GM12865 (cell line): ENCODE measurements around the gene ACKR2.
"Not testable (repeated sequence)": the region's sequence is repeated elsewhere in the genome, so short reads cannot be mapped to it uniquely, and the experiment has no call there.

Experiments
- DNase-seq: peaks from one replicate; pipeline ENCODE4 v3.0.0; 2010; ENCODE audit warnings: low read depth
- H3K4me3 ChIP-seq: 2 replicates; pipeline ENCODE4 v1.5.1; 2011; ENCODE audit warnings: mild to moderate bottlenecking, low read depth, low read length, control low read depth
- TF ChIP-seq, protein P1 (sequence below): IDR thresholded peaks from 2 replicates; pipeline ENCODE4 v1.5.1; 2011; ENCODE audit warnings: low read length, control low read depth, low read depth, inconsistent platforms; ENCODE audit not compliant: insufficient read depth; ENCODE audit errors: missing control alignments

The ACKR2 gene

DNA sequence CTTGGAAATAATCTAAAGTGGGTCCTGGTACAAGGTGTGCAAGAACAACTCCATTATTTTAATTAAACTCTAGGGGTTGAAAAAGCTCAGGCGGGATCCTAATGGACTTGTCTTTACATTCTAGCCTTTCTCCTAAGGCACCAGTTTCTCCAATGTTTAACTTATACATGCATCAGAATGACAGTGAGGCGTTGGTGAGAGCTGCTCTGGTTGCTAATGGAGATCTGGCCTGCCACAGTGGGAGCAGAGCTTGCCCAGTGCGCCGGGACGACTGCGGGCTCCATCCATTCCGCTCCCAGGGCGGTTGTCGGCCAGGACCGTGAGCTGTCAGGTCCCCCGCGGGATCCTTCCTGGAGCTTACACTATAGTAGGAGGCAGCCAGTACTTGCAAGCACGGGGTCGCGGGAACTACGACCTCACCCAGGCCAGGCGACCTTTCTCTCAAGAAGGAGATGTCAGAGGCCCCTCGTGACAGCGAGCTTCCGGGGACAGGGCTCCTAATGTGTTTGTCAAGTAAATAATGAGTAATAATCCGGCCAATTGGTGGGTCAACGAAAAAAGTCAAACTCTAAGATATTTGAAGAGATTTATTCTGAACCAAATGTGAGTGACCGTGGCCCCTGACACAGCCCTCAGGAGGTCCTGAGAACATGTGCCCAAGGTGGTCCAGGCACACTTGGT lies 4.0 kb upstream of the ACKR2 start:
- DNase-seq: no peak
- H3K4me3 ChIP-seq: peak overlapping the region; percentile 95
- TF ChIP-seq, protein P1, sequence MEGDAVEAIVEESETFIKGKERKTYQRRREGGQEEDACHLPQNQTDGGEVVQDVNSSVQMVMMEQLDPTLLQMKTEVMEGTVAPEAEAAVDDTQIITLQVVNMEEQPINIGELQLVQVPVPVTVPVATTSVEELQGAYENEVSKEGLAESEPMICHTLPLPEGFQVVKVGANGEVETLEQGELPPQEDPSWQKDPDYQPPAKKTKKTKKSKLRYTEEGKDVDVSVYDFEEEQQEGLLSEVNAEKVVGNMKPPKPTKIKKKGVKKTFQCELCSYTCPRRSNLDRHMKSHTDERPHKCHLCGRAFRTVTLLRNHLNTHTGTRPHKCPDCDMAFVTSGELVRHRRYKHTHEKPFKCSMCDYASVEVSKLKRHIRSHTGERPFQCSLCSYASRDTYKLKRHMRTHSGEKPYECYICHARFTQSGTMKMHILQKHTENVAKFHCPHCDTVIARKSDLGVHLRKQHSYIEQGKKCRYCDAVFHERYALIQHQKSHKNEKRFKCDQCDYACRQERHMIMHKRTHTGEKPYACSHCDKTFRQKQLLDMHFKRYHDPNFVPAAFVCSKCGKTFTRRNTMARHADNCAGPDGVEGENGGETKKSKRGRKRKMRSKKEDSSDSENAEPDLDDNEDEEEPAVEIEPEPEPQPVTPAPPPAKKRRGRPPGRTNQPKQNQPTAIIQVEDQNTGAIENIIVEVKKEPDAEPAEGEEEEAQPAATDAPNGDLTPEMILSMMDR: no peak

DNA sequence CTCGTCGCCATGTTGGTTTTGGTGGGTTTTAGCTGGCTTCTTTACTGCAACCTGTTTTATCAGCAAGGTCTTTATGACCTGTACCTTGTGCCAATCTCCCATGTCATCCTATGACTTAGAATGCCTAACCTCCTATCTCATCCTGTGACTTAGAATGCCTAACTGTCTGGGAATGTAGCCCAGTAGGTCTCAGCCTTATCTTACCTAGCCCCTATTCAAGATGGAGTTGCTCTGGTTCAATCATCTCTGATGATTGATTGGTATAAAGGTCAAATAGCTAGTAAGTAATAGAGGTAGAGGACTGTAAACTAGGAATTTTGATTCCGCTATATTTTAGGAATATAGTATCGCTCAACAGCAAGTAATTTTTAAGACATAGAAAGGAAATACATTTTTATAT lies 1.3 kb upstream of the ACKR2 start:
- no peak for DNase-seq
- TF ChIP-seq, protein P1: no peak

DNA sequence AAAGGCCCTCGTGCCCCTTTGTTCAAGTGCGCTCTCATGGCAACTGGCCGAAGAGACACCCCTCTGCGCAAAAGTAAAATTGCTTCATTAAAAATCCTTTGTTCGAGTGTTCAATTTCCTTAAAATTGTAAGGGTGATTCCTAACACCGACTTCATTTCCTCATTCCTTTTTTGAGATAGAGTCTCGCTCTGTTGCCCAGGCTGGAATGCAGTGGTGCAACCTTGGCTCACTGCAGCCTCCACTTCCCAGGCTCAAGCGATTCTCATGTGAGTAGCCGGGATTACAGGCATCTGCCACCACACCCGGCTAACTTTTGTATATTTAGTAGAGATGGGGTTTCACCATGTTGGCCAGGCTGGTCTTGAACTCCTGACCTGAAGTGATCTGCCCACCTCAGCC lies 1.5 kb downstream of the ACKR2 start:
- H3K4me3 ChIP-seq: not testable (repeated sequence)

More for the DNA sequence above, 1.3 kb upstream of the ACKR2 start:
- no peak overlapping the region for H3K4me3 ChIP-seq

DNA sequence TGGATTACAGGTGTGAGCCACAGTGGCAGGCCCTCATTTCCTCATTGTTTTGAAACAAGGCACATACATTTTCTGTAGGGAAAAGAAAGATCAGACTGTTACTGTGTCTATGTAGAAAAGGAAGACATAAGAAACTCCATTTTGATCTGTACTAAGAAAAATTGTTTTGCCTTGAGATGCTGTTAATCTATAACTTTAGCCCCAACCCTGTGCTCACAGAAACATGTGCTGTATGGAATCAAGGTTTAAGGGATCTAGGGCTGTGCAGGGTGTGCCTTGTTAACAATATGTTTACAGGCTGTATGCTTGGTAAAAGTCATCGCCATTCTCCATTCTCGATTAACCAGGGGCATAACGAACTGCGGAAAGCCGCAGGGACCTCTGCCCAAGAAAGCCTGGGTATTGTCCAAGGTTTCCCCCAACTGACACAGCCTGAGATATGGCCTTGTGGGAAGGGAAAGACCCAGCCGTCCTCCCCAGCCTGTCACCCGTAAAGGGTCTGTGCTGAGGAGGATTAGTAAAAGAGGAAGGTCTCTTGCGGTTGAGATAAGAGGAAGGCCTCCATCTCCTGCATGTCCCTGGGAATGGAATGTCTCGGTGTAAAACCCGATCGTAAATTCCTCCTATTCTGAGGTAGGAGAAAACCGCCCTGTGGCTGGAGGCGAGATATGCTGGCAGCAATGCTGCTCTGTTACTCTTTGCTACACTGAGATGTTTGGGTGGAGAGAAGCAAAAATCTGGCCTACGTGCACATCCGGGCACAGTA lies 2.1 kb downstream of the ACKR2 start:
- not testable (repeated sequence) for H3K4me3 ChIP-seq

More for the DNA sequence above, 1.5 kb downstream of the ACKR2 start:
- DNase-seq: not testable (repeated sequence)

DNA sequence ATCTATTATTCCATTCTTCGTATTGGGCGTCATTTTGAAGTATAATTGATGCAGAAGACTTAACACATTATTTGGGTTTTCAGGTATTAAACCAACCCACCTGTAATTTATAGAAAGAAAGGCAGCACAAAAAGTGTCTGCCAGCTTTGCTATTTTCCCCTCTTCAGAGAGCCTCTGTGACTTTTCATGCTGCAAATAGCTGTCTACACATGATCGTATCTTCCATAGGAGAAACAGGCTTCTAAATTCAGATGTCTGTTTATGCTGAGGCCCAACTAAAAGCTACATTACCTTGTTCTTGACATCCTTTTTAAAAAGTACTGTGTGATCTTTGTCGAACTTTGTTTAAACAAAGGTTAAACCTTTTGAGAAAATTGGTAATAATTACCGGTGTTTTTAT lies 5.0 kb downstream of the ACKR2 start:
- TF ChIP-seq, protein P1: no peak
- DNase-seq: no peak
- H3K4me3 ChIP-seq: no peak overlapping the region

More for the DNA sequence above, 2.1 kb downstream of the ACKR2 start:
- not testable (repeated sequence) for DNase-seq

DNA sequence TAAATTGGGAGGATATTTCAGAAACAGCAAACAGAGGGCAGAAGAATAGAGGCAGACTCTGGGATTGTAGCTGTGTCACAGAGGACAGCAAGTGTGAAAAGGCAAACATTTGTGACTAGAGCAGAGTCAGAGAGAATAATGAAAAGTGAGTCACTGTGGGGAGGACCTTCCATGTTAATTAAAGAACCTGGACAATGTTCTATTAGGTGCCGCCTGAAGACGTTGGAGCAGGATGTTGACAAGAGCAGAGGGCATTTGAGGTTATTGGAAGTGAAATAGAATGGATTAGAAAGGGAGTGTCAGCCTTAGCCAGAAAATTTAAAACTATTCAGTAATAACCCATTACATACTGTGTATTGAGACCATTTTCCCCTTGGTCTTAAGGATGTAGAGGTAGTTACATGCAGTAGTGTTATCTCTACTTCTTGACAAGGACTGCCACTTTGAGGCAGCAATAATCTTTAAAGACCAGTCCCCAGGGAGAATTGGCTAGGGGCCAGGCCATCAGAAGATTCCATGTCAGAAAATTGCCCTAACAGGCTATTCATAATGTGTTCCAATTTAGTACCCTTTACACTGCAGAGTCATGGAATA lies 5.8 kb downstream of the ACKR2 start:
- DNase-seq: no peak

DNA sequence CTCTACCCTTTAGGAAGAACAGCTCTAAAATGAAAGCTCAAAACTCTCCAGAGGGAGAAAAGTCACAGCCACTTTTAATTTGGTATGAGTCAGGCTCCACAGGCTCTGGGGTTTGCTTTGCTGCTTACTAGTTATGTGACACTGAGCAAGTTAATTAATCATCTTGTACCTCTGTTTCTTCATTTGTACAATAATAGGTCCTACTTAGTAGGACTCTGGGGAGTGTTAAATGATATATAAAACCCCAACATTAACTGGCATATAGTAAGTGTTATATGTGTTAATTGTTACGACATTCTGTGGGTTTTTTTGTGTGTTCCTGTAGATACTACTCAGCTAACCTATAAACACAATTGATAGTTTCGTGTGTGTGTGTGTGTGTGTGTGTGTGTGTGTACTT lies 6.6 kb downstream of the ACKR2 start:
- no peak for DNase-seq

More for the DNA sequence above, 5.8 kb downstream of the ACKR2 start:
- no peak overlapping the region for H3K4me3 ChIP-seq
- TF ChIP-seq, protein P1: no peak

More for the DNA sequence above, 6.6 kb downstream of the ACKR2 start:
- no peak overlapping the region for H3K4me3 ChIP-seq
- TF ChIP-seq, protein P1: no peak
